Measurements from ENCODE around the gene MEF2B.

MEF2B gene

DNA sequence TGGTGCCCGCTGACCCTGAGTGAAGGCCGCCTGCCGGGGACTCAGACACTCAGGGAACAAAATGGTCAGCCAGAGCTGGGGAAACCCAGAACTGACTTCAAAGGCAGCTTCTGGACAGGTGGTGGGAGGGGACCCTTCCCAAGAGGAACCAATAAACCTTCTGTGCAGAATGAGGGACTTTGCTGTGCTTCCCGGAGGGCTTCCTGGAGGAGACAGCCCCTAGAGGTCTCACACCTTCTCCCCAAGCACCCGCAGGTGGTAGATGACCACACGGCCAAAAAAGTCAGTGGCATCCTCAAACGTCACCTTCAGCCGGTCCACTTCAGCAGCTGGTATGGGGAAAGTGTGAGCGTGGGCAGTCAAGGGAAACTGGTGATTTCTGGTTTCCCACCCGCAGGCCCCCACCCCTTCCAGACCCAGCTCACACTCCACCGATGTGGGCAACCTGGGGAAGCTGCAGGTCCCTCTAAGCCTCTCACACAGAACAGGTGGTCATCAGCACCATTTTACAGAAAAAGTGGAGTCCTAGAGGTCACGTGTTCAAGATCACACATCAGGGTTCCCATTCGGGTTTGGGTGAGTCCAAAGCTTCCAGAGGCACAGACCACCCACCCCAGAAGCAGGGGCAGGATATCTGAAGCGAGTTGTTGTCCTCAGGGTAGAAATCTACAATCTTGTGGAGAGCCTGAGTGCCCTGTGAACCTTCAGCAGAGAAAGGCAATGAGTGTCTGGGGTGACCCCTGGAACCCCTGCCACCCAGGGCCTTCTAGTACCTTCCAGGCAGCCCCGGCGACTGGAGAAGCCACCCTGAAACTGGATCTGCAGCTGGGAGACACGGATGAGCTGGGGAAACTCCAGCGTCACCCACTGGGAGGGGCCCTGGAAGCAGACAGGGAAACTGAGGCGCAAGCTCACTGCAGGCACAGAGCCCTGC, 31.9 kb upstream of the MEF2B start:
- Histone ChIP-seq H3K27me3 (ENCODE audit: insufficient read depth, low read depth, severe bottlenecking) (no peaks in the 10 kb centered on the region), H3K4me3 (ENCODE audit: low read depth, low read length) (peak overlapping the region; percentile 88), H3K27ac (no peak overlapping the region), H3K36me3 (peaks cover 43% of the 10 kb centered on the region), H3K9me3 (ENCODE audit: severe bottlenecking) (no peaks in the 10 kb centered on the region)
- no peak for DNase-seq
- TF ChIP-seq, protein P1, sequence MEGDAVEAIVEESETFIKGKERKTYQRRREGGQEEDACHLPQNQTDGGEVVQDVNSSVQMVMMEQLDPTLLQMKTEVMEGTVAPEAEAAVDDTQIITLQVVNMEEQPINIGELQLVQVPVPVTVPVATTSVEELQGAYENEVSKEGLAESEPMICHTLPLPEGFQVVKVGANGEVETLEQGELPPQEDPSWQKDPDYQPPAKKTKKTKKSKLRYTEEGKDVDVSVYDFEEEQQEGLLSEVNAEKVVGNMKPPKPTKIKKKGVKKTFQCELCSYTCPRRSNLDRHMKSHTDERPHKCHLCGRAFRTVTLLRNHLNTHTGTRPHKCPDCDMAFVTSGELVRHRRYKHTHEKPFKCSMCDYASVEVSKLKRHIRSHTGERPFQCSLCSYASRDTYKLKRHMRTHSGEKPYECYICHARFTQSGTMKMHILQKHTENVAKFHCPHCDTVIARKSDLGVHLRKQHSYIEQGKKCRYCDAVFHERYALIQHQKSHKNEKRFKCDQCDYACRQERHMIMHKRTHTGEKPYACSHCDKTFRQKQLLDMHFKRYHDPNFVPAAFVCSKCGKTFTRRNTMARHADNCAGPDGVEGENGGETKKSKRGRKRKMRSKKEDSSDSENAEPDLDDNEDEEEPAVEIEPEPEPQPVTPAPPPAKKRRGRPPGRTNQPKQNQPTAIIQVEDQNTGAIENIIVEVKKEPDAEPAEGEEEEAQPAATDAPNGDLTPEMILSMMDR (IDR thresholded peaks at IDR 0.05; ENCODE audit: low read depth, low read length): no peak

- no peak overlapping the region for H3K4me3 ChIP-seq (ENCODE audit: low read depth, low read length)
- no peak overlapping the region for H3K27ac ChIP-seq
- peaks cover 33% of the 10 kb centered on the region for H3K36me3 ChIP-seq
Observed at GRCh38 chr19:19193926-19194325, 23.9 kb upstream of the MEF2B start.

DNA sequence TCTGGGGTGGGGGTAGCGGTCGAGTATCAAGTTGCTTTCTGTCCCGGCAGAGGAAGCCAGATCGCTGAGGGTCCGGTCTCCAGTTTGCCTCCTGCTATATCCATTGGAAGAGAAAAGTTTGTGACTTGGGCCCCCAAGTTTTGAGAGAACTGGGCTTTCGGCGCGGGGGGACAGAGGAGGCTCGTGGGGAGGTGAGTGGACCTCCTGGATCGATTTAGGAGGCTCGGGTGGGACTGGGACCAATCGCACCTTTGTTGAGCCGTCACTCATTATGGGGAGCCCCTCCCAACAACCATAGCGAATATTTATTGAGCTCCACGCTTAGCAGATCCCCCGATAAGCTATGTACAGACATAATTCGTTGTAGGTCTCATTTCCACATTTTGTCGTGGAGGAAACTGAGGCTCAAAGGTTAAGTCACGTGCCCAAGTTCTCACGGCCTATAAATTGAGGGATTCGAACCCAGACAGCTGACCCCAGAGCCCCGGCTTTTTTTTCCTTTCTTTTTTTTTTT, 22.9 kb upstream of the MEF2B start:
- Histone ChIP-seq H3K9me3 (ENCODE audit: severe bottlenecking) (no peaks in the 10 kb centered on the region), H3K4me3 (ENCODE audit: low read depth, low read length) (peak overlapping the region; percentile 98), H3K27ac (peak overlapping the region; percentile 78), H3K36me3 (peaks cover 24% of the 10 kb centered on the region), H3K27me3 (ENCODE audit: insufficient read depth, low read depth, severe bottlenecking) (no peaks in the 10 kb centered on the region)
- TF ChIP-seq, protein P1 (IDR thresholded peaks at IDR 0.05; ENCODE audit: low read depth, low read length): no peak
- no peak for DNase-seq

More at GRCh38 chr19:19193926-19194325, 23.9 kb upstream of the MEF2B start:
- TF ChIP-seq, protein P1 (IDR thresholded peaks at IDR 0.05; ENCODE audit: low read depth, low read length): no peak
- DNase-seq: no peak
- Histone ChIP-seq H3K27me3 (ENCODE audit: insufficient read depth, low read depth, severe bottlenecking) (no peaks in the 10 kb centered on the region), H3K9me3 (ENCODE audit: severe bottlenecking) (no peaks in the 10 kb centered on the region)

GRCh38 chr19:19192078-19192882, 22.2 kb upstream of the MEF2B start, which contains the start of the genes BORCS8 and RFXANK:
TSS of gene BORCS8 (minus strand) at chr19:19192152. CDS start at chr19:19192117, 35 bp downstream.
TSS of gene RFXANK (plus strand) at chr19:19192258. CDS start at chr19:19193947, 1,689 bp downstream.
- TF ChIP-seq, protein P1 (IDR thresholded peaks at IDR 0.05; ENCODE audit: low read depth, low read length): no peak
- DNase-seq: peak; percentile 99
- H3K9me3 ChIP-seq (ENCODE audit: severe bottlenecking): no peaks in the 10 kb centered on the region
- H3K4me3 ChIP-seq (ENCODE audit: low read depth, low read length): peak within 1 kb of the TSS; percentile 98
- peak within 1 kb of the TSS; percentile 97 for H3K27ac ChIP-seq
- H3K36me3 ChIP-seq: peaks cover 19% of the 10 kb centered on the region
- H3K27me3 ChIP-seq (ENCODE audit: insufficient read depth, low read depth, severe bottlenecking): no peaks in the 10 kb centered on the region

GRCh38 chr19:19191768-19192077, 21.7 kb upstream of the MEF2B start:
- Histone ChIP-seq H3K9me3 (ENCODE audit: severe bottlenecking) (no peaks in the 10 kb centered on the region), H3K27me3 (ENCODE audit: insufficient read depth, low read depth, severe bottlenecking) (no peaks in the 10 kb centered on the region), H3K36me3 (peaks cover 14% of the 10 kb centered on the region), H3K27ac (peak overlapping the region; percentile 97), H3K4me3 (ENCODE audit: low read depth, low read length) (peak overlapping the region; percentile 98)
- DNase-seq: no peak
- TF ChIP-seq, protein P1 (IDR thresholded peaks at IDR 0.05; ENCODE audit: low read depth, low read length): no peak

Measured in WERI-Rb-1 (cell line).